B cell (primary cell): ENCODE results near the gene KAZN.

ENCODE experiments used
- CTCF ChIP-seq: fragments of 200-600 bp; IDR thresholded peaks from one replicate; pipeline ENCODE4 v1.8.0; 2022; ENCODE audit warnings: antibody characterized with exemption, mild to moderate bottlenecking
- EZH2 ChIP-seq: IDR thresholded peaks from 2 replicates; pipeline ENCODE4 v1.6.1; 2012; ENCODE audit warnings: borderline replicate concordance, low read depth, mild to moderate bottlenecking, moderate library complexity, low read length; ENCODE audit not compliant: insufficient read depth, poor library complexity, severe bottlenecking

GRCh38 chr1:14787604-14788003, 189.1 kb downstream of the KAZN start:
- TF ChIP-seq CTCF, result no peak
- no peak for TF ChIP-seq EZH2
